GM12872 (cell line): Measurements from ENCODE around the gene ZBTB34.

Source experiments
- TF ChIP-seq, protein P1 (sequence below): IDR thresholded peaks from 3 replicates; pipeline ENCODE4 v1.5.1; 2011; ENCODE audit warnings: low read depth, mild to moderate bottlenecking, low read length, moderate library complexity; ENCODE audit not compliant: insufficient read depth

Gene ZBTB34, protein sequence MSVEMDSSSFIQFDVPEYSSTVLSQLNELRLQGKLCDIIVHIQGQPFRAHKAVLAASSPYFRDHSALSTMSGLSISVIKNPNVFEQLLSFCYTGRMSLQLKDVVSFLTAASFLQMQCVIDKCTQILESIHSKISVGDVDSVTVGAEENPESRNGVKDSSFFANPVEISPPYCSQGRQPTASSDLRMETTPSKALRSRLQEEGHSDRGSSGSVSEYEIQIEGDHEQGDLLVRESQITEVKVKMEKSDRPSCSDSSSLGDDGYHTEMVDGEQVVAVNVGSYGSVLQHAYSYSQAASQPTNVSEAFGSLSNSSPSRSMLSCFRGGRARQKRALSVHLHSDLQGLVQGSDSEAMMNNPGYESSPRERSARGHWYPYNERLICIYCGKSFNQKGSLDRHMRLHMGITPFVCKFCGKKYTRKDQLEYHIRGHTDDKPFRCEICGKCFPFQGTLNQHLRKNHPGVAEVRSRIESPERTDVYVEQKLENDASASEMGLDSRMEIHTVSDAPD

DNA sequence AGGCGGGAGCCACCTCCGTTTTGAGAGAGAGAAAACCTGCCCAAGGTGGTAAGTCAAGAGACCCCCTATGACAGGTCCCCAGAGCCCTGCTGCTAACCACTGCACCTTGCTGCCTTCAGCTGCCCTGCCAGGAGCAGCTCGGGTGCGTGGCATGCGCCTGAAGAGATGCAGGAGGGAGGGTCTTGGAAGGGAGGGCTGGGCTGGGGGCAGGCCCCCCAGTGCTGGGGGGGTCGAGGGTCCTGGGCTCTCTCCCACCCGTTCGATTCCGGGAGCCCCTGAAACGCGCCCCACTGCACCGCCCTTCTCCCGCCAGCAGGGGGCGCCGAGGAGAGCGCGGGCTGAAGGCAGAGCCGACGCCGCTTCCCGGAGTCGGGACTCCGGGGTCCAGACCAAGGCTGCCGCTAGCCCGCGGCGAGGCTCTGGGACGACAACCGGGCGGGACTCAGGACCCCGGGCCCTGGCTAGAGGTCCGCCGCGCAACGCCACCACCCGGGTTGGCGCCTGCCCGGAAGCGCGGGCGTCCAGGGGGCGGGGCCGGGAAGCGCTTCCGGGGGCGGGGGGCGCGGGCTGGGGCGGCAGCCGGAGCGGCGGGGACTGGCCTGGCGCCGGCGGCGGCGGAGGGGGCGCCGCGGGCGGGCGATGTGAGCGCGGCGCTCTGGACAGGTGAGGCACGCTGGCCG, at the start of gene ZBTB34:
TSS of gene ZBTB34 (plus strand) at position 563 of the 680 bp plus-strand sequence. CDS start 18,761 bp downstream, outside the sequence.
- TF ChIP-seq, protein P1, sequence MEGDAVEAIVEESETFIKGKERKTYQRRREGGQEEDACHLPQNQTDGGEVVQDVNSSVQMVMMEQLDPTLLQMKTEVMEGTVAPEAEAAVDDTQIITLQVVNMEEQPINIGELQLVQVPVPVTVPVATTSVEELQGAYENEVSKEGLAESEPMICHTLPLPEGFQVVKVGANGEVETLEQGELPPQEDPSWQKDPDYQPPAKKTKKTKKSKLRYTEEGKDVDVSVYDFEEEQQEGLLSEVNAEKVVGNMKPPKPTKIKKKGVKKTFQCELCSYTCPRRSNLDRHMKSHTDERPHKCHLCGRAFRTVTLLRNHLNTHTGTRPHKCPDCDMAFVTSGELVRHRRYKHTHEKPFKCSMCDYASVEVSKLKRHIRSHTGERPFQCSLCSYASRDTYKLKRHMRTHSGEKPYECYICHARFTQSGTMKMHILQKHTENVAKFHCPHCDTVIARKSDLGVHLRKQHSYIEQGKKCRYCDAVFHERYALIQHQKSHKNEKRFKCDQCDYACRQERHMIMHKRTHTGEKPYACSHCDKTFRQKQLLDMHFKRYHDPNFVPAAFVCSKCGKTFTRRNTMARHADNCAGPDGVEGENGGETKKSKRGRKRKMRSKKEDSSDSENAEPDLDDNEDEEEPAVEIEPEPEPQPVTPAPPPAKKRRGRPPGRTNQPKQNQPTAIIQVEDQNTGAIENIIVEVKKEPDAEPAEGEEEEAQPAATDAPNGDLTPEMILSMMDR: peak; percentile 97

DNA sequence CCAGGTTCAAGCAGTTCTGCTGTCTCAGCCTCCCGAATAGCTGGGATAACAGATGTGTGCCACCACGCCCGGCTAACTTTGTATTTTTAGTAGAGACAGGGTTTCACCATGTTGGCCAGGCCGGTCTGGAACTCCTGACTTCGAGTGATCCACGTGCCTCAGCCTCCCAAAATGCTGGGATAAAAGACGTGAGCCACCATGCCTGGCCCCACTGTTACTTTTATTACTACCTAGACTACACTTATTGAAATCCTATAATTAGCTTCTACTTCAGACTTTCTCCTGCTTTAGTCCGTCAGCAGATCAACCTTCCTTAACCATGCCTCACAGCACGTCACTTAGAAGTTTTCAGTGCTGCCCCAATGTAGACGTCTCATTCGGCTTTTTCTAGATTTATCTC, 47.4 kb upstream of the ZBTB34 start:
- TF ChIP-seq, protein P1: no peak

DNA sequence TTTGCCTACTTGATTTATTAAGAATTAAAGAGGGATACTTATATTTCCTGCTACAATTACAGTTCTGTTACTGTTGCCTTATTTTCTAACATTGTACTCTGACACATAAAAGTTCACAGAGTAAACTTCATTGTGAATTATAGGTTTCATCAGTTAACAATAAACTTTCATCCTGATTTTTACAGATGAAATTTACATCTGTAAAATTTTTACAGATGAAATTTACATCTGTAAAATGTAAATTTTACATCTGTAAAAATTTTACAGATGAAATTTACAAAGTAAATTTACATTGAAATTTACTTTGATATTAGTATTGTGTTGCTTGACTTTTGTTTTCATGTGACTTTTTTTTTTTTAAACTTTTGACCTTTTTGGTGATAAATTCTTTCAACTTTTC, 46.3 kb upstream of the ZBTB34 start:
- TF ChIP-seq, protein P1: no peak

DNA sequence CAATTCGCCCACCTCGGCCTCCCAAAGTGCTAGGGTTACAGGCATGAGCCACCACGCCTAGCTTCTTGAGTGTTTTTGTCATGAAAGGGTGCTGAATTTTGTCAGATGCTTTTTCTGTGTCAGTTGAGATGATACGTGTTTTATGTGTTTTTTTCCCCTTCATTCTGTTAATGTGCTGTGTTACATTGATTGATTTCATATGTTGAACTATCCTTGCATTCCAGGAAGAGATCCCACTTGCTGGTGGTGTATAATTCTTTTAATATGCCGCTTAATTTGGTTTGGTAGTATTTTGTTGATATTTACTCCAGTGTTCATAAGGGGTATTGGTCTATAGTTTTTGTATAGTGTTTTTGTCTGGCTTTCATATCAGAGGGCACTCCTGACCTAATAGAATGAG, 42.0 kb upstream of the ZBTB34 start:
- TF ChIP-seq, protein P1: no peak

DNA sequence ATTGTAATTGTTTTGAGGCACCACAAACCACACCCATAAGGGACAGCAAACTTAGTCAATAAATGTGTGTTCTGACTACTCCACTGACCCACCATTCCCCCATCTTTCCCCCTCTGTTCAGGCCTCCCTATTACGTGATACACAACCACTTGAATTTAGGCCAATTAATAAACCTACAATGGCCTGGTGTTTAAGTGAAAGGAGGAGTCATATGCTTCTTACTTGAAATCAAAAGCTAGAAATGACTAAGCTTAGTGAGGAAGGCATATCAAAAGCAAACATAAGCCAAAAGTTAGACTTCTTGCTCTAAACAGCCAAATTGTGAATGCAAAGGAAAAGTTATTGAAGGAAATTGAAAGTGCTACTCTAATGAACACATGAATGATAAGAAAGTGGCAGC, 41.0 kb upstream of the ZBTB34 start:
- TF ChIP-seq, protein P1: no peak

DNA sequence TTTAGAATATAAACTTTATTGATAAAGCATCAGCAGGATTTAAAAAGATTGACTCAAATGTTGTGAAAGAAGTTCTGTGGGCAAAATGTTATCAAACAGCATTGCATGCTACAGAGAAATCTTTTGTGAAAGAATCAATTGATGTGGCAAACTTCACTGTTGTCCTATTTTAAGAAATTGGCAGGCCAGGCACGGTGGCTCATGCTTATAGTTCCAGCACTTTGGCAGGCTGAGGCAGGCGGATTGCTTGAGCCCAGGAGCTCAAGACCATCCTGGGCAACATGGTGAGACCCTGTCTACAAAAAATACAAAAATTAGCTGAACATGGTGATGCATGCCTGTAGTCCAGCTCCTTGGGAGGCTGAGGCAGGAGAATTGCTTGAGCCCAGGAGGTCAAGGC, 38.2 kb upstream of the ZBTB34 start:
- TF ChIP-seq, protein P1: no peak

DNA sequence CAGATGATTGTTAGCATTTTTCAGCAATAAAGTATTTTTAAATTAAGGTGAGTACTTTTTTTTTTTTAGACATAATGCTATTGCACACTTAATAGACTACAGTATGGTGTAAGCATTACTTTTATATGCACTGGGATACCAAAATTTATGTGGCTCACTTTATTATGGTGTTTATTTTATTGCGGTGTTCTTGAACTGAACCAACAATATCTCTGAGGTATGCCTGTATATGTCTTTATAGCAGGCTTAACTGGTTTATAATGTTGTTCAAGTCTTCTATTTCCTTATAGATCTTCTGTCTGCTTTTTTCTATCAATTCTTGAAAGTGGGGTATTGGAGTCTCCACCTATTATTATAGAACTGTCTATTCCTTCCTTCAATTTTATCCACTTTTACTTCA, 37.6 kb upstream of the ZBTB34 start:
- TF ChIP-seq, protein P1: no peak
